ENCODE measurements around the gene LMNTD2.
"Not testable (repeated sequence)": the region's sequence is repeated elsewhere in the genome, so short reads cannot be mapped to it uniquely, and the experiment has no call there.

LMNTD2 gene

GRCh38 chr11:579830-580601 is 19.5 kb upstream of the LMNTD2 start:
- no peak for DNase-seq (ENCODE audit: insufficient read length, low spot score)
- no peak for FAIRE-seq
- TF ChIP-seq POLR2A (IDR thresholded peaks at IDR 0.05; ENCODE audit: low read depth, low read length): no peak

- FAIRE-seq: no peak
Observed at GRCh38 chr11:578276-579035, 17.9 kb upstream of the LMNTD2 start.

GRCh38 chr11:577611-577894 is 17.0 kb upstream of the LMNTD2 start:
- no peak for DNase-seq (ENCODE audit: insufficient read length, low spot score)
- TF ChIP-seq POLR2A (IDR thresholded peaks at IDR 0.05; ENCODE audit: low read depth, low read length): no peak
- no peak for FAIRE-seq

More at GRCh38 chr11:578276-579035, 17.9 kb upstream of the LMNTD2 start:
- TF ChIP-seq POLR2A (IDR thresholded peaks at IDR 0.05; ENCODE audit: low read depth, low read length): no peak
- DNase-seq (ENCODE audit: insufficient read length, low spot score): no peak

GRCh38 chr11:576811-577610 is 16.5 kb upstream of the LMNTD2 start:
- DNase-seq (ENCODE audit: insufficient read length, low spot score) (no peak), FAIRE-seq (no peak)
- TF ChIP-seq POLR2A (IDR thresholded peaks at IDR 0.05; ENCODE audit: low read depth, low read length): no peak

GRCh38 chr11:575996-576768 is 15.6 kb upstream of the LMNTD2 start, which contains the start of gene PHRF1:
TSS of gene PHRF1 (plus strand) at chr11:576470. CDS start at chr11:581513, 5,043 bp downstream.
- FAIRE-seq: no peak
- DNase-seq (ENCODE audit: insufficient read length, low spot score): peak; percentile 99
- TF ChIP-seq POLR2A (IDR thresholded peaks at IDR 0.05; ENCODE audit: low read depth, low read length): peak; percentile 75

GRCh38 chr11:575313-575995 is 14.9 kb upstream of the LMNTD2 start:
- TF ChIP-seq POLR2A (IDR thresholded peaks at IDR 0.05; ENCODE audit: low read depth, low read length): peak; percentile 59
- DNase-seq (ENCODE audit: insufficient read length, low spot score): peak; percentile 84
- no peak for FAIRE-seq

- TF ChIP-seq POLR2A (IDR thresholded peaks at IDR 0.05; ENCODE audit: low read depth, low read length): no peak
- FAIRE-seq (no peak), DNase-seq (ENCODE audit: insufficient read length, low spot score) (no peak)
Observed at GRCh38 chr11:574632-575312, 14.2 kb upstream of the LMNTD2 start.

- not testable (repeated sequence) for FAIRE-seq; DNase-seq (ENCODE audit: insufficient read length, low spot score)
Observed at GRCh38 chr11:574031-574570, 13.6 kb upstream of the LMNTD2 start.

- DNase-seq (ENCODE audit: insufficient read length, low spot score) (no peak), FAIRE-seq (no peak)
- no peak for TF ChIP-seq POLR2A (IDR thresholded peaks at IDR 0.05; ENCODE audit: low read depth, low read length)
Observed at GRCh38 chr11:573146-573759, 12.7 kb upstream of the LMNTD2 start.

- DNase-seq (ENCODE audit: insufficient read length, low spot score) (no peak), FAIRE-seq (no peak)
- TF ChIP-seq POLR2A (IDR thresholded peaks at IDR 0.05; ENCODE audit: low read depth, low read length): no peak
Observed at GRCh38 chr11:571802-572185, 11.3 kb upstream of the LMNTD2 start.

GRCh38 chr11:569158-569885 is 8.8 kb upstream of the LMNTD2 start:
- TF ChIP-seq POLR2A (IDR thresholded peaks at IDR 0.05; ENCODE audit: low read depth, low read length): peak; percentile 8; the same call in 1 of the 2 replicates
- DNase-seq (ENCODE audit: insufficient read length, low spot score) (no peak), FAIRE-seq (no peak)
